ENCODE data around the gene PROSER3. TPM values are rescaled to one million over a fixed set of nuclear protein-coding genes. Genes with fewer than 3 reads are reported as not detected.

The PROSER3 gene
- total and polyA plus RNA-seq, 4 donors = 2.8 to 27.7 (median 11.5) TPM

DNA sequence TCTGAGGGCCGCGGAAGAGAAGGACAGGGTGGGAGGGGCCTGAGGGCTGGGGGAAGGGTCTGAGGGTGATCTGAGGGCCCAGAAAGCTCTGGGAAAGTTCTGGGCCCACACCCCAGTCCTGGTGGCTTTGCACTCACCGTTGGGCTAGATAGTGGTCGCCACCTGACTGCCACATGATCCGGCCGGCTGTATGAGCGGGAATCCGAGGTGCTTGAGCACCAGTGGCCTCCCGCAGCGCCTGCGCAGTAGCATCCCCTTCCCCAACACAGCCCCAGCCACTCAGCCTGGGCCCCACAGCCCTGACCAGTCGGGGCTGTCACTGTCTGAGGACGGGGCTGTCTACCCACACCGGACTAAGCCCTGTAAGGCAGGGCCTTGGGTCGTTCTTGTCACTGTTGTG lies 39.7 kb downstream of the PROSER3 start:
- Histone ChIP-seq H3K4me3 (ENCODE audit: low read depth, low read length) (no peak overlapping the region), H3K27me3 (ENCODE audit: control insufficient read depth, insufficient read depth, low read length) (peaks cover 10% of the 10 kb centered on the region), H3K36me3 (ENCODE audit: control insufficient read depth, insufficient read depth, low read length) (no peaks in the 10 kb centered on the region), H3K4me1 (ENCODE audit: control insufficient read depth, insufficient read depth, low read length) (peaks cover 13% of the 10 kb centered on the region), H3K9me3 (ENCODE audit: control insufficient read depth, insufficient read depth, low read length) (no peaks in the 10 kb centered on the region), H3K27ac (ENCODE audit: low read depth, low read length) (no peak overlapping the region)
- 2% methylated on average over 15 of the region's 15 CpGs for WGBS (ENCODE audit: insufficient coverage)
- peak in 2 of 6 donors; percentile 69 to 82 for DNase-seq (ENCODE audit: low read depth in 4 of 6, low spot score in 6 of 6)

DNA sequence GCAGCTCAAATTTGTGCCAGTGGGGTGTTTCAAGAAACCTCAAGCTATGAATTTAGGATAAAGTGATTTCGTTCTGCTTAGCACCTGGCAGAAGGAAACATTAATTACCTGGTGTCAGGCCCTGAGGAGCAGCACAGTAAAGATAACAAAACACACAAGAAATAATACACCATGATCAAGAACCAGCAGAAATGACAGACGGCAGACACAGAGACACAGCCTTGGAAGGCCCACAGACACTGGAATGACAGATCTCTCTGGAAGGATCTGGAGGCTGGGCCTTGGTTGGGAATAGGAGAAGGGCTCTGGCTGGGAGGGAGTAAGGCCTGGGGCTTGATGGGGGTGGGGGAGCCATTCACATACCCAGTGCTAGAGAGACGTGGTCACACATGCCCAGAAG lies 43.9 kb downstream of the PROSER3 start:
- H3K4me1 ChIP-seq (ENCODE audit: control insufficient read depth, insufficient read depth, low read length) = peaks cover 10% of the 10 kb centered on the region
- WGBS (ENCODE audit: insufficient coverage) = 67% methylated on average over 2 of the region's 3 CpGs
- H3K27ac ChIP-seq (ENCODE audit: low read depth, low read length) = no peak overlapping the region
- peaks cover 7% of the 10 kb centered on the region for H3K27me3 ChIP-seq (ENCODE audit: control insufficient read depth, insufficient read depth, low read length)
- no peak overlapping the region for H3K4me3 ChIP-seq (ENCODE audit: low read depth, low read length)
- DNase-seq (ENCODE audit: low read depth in 4 of 6, low spot score in 6 of 6) = no peak
- no peaks in the 10 kb centered on the region for H3K9me3 ChIP-seq (ENCODE audit: control insufficient read depth, insufficient read depth, low read length)
- H3K36me3 ChIP-seq (ENCODE audit: control insufficient read depth, insufficient read depth, low read length) = no peaks in the 10 kb centered on the region

DNA sequence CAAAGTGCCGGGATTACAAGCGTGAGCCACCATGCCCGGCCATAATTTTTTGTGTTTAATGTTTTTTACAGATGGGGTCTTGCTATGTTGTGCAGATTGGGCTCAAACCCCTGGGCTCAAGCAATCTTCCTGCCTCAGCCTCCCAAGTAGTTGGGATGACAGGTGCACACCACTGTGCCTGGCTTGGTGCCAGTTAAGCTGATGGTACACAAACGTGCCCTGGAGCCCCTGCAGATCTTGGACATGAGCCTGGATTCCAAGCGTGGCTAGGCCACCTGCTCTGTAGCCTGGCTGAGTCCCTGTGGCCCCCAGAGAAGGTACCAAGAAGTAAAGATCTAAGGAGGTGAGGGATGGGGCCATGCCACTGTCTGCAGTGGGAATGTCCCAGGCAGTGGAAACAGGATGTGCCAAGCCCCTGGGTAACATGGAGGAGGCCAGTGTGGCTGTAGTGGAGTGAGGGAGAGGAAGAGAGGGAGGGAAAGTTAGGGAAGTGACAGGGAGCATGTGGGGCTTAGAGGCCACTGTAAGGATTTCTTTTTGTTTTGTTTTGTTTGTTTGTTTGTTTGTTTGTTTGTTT lies 47.6 kb downstream of the PROSER3 start:
- WGBS (ENCODE audit: insufficient coverage) = 68% methylated on average over 4 of the region's 5 CpGs
- no peak overlapping the region for H3K27ac ChIP-seq (ENCODE audit: low read depth, low read length)
- no peaks in the 10 kb centered on the region for H3K4me1 ChIP-seq (ENCODE audit: control insufficient read depth, insufficient read depth, low read length)
- no peak for DNase-seq (ENCODE audit: low read depth in 4 of 6, low spot score in 6 of 6)
- no peaks in the 10 kb centered on the region for H3K27me3 ChIP-seq (ENCODE audit: control insufficient read depth, insufficient read depth, low read length)
- H3K9me3 ChIP-seq (ENCODE audit: control insufficient read depth, insufficient read depth, low read length) = no peaks in the 10 kb centered on the region
- no peaks in the 10 kb centered on the region for H3K36me3 ChIP-seq (ENCODE audit: control insufficient read depth, insufficient read depth, low read length)
- H3K4me3 ChIP-seq (ENCODE audit: low read depth, low read length) = no peak overlapping the region

DNA sequence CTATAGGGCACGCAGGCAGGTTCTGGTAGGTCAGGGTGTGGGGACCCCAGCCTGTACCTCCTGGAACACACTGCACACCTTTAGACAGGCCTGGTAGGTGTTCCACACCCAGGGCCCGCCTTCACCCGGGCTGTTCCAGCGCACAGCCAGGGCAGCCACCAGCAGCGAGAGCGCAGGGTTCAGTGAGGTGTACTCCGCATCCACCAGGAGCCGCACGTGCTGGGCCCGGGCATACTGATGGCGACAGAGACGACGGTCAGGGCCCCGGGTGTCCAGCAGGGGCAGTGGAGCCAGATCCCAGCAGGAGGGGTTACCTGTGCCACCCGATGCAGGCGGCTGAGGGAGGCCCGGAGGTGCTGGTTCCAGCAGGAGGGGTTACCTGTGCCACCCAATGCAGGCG lies 48.6 kb downstream of the PROSER3 start:
- no peaks in the 10 kb centered on the region for H3K9me3 ChIP-seq (ENCODE audit: control insufficient read depth, insufficient read depth, low read length)
- WGBS (ENCODE audit: insufficient coverage) = 81% methylated on average over 18 of the region's 18 CpGs
- no peak overlapping the region for H3K27ac ChIP-seq (ENCODE audit: low read depth, low read length)
- H3K4me1 ChIP-seq (ENCODE audit: control insufficient read depth, insufficient read depth, low read length) = no peaks in the 10 kb centered on the region
- H3K4me3 ChIP-seq (ENCODE audit: low read depth, low read length) = no peak overlapping the region
- no peak for DNase-seq (ENCODE audit: low read depth in 4 of 6, low spot score in 6 of 6)
- H3K36me3 ChIP-seq (ENCODE audit: control insufficient read depth, insufficient read depth, low read length) = no peaks in the 10 kb centered on the region
- H3K27me3 ChIP-seq (ENCODE audit: control insufficient read depth, insufficient read depth, low read length) = no peaks in the 10 kb centered on the region

DNA sequence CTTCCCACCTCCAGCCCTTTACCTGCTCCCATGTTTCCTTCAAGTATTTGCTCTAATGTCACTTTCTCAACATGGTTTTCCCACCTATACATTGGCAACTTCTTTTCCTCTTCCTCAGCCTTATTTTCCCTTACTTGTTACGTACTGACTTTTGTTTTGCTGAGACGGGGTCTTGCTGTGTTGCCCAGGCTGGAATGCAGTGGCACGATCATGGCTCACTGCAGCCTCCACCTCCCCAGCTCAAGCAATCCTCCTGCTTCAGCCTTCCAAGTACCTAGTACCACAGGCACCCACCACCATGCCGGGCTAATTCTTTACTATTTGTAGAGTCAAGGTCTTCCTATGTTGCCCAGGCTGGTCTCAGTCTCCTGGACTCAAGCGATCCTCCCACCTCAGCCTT lies 49.7 kb downstream of the PROSER3 start:
- Histone ChIP-seq H3K36me3 (ENCODE audit: control insufficient read depth, insufficient read depth, low read length) (no peaks in the 10 kb centered on the region), H3K4me3 (ENCODE audit: low read depth, low read length) (no peak overlapping the region), H3K9me3 (ENCODE audit: control insufficient read depth, insufficient read depth, low read length) (no peaks in the 10 kb centered on the region), H3K27me3 (ENCODE audit: control insufficient read depth, insufficient read depth, low read length) (no peaks in the 10 kb centered on the region), H3K4me1 (ENCODE audit: control insufficient read depth, insufficient read depth, low read length) (no peaks in the 10 kb centered on the region), H3K27ac (ENCODE audit: low read depth, low read length) (no peak overlapping the region)
- WGBS (ENCODE audit: insufficient coverage) = 94% methylated on average over 3 of the region's 5 CpGs
- no peak for DNase-seq (ENCODE audit: low read depth in 4 of 6, low spot score in 6 of 6)

DNA sequence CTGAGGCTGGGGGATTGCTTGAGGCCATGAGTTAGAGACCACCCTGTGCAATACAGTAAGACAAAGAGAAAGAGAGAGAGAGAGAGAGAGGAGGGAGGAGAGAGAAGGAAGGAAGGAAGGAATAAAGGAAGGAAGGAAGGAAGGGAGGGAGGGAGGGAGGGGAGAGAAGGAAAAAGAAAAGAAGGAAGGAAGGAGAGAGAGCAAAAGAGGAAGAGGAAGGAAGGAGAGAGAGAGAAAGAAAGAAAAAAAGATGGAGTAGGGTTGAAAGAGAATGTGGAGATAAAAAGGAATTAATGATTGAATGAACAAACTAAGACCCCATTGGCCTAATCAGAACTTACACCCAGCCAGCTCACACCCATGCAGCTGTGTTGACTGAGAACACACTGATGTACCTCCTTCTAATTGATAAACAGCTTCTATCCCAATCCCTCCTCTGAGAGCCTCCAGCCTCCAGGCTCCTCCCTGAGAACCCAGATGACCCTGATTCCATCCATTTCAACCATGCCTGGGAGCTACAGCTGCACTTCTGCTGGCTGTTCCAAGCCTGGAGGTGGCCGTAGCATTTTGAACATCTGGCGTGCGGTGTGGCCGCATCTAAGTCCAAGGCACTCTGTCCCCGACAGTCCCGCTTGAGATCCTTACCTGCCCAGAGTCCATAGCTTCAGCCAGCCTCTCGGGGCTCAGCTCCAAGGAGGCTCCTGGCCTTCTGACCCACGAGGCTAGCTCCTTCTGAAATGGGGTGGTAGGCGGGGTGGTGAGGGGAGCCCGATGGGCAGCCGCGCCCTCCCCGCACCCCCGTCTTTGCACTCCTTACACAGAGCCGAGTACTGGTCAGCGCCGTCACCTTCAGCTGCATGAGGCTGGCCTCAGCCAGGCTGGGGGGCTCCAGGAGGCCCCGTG lies 53.6 kb downstream of the PROSER3 start:
- Histone ChIP-seq H3K36me3 (ENCODE audit: control insufficient read depth, insufficient read depth, low read length) (no peaks in the 10 kb centered on the region), H3K9me3 (ENCODE audit: control insufficient read depth, insufficient read depth, low read length) (no peaks in the 10 kb centered on the region), H3K27ac (ENCODE audit: low read depth, low read length) (no peak overlapping the region), H3K4me1 (ENCODE audit: control insufficient read depth, insufficient read depth, low read length) (no peaks in the 10 kb centered on the region), H3K4me3 (ENCODE audit: low read depth, low read length) (no peak overlapping the region), H3K27me3 (ENCODE audit: control insufficient read depth, insufficient read depth, low read length) (no peaks in the 10 kb centered on the region)
- DNase-seq (ENCODE audit: low read depth in 4 of 6, low spot score in 6 of 6) = no peak
- 76% methylated on average over 16 of the region's 18 CpGs for WGBS (ENCODE audit: insufficient coverage)

DNA sequence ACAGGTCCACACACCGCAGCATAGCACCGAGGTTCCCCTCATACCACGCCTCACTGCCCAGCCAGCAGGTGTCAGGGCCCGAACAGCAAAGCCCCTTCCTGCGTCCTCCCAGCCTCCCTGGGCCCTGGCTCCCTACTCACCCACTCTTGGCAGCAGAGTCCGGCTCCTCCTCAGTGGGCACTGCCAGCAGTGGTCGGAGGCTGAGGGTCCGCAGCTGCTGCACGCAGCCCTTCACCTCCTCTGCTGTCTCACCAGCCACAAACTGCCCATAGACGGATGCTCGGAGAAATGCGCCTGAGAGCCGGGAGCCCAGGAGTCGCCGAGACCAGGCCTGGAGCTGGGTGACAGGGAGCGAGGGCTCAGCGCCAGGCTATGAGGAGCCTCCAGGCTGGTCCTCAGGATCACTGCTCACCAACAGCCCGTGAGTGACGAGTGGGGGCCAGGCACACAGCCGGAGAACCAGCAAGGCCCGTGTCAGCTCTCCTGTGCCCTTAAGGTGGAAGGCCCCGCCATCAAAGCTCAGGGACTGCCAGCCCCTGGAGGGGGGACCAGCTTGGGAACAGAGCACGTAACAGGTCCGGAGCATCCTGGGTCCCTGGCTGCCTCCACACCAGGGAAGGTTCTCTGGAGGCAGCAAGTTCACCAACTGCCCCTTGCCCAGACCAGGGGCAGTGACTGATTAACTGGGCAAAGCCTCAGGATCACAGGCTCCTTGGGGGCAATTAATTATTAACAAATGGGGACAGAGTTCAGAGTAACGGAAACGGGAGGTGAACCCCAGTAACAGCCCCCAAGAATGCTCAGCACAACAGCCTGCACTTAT lies 54.5 kb downstream of the PROSER3 start, which contains the start of gene PRODH2:
PRODH2 (minus strand) TSS at position 626 of the 823 bp plus-strand sequence; CDS start at position 586, 40 bp downstream.
- H3K4me3 ChIP-seq (ENCODE audit: low read depth, low read length) = no peak within 1 kb of the TSS
- WGBS (ENCODE audit: insufficient coverage) = 72% methylated on average over 24 of the region's 26 CpGs
- no peaks in the 10 kb centered on the region for H3K27me3 ChIP-seq (ENCODE audit: control insufficient read depth, insufficient read depth, low read length)
- H3K9me3 ChIP-seq (ENCODE audit: control insufficient read depth, insufficient read depth, low read length) = no peaks in the 10 kb centered on the region
- DNase-seq (ENCODE audit: low read depth in 4 of 6, low spot score in 6 of 6) = no peak
- H3K4me1 ChIP-seq (ENCODE audit: control insufficient read depth, insufficient read depth, low read length) = no peaks in the 10 kb centered on the region
- H3K27ac ChIP-seq (ENCODE audit: low read depth, low read length) = no peak within 1 kb of the TSS
- H3K36me3 ChIP-seq (ENCODE audit: control insufficient read depth, insufficient read depth, low read length) = no peaks in the 10 kb centered on the region

DNA sequence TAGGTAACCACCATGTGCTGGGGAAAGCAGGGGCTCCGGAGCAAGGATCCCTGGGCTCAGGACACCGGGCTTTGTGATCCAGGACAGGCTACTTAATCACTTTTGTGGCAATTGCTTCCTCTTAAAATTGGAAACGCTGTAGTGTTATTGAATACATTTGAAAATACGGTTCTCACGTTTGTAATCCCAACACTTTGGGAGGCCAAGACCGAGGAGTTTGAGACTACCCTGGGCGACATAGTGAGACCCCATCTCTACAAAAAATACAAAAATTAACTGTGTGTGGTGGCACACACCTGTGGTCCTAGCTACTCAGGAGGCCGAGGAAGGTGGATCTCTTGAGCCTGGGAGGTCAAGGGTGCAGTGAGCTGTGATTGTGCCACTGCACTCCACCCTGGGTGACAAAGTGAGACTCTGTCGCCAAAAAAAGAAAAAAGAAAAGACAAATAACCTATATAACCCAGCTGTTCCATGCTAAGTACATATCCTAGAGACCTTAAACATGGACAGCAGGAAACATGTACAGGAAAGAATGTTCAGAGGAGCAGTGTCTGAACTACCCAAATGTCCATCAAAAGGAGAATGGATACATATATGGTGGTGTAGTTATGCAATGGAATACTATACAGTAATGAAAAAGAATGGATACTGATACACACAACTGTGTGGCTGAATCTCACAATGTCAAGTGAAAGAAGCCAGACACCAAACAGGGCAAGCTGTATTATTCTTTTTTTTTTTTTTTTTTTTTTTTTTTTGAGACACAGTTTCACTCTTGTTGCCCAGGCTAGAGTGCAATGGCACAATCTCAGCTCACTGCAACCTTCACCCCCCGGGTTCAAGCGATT lies 55.3 kb downstream of the PROSER3 start:
- Histone ChIP-seq H3K4me1 (ENCODE audit: control insufficient read depth, insufficient read depth, low read length) (no peaks in the 10 kb centered on the region), H3K27me3 (ENCODE audit: control insufficient read depth, insufficient read depth, low read length) (no peaks in the 10 kb centered on the region), H3K36me3 (ENCODE audit: control insufficient read depth, insufficient read depth, low read length) (no peaks in the 10 kb centered on the region), H3K4me3 (ENCODE audit: low read depth, low read length) (no peak overlapping the region), H3K27ac (ENCODE audit: low read depth, low read length) (no peak overlapping the region), H3K9me3 (ENCODE audit: control insufficient read depth, insufficient read depth, low read length) (no peaks in the 10 kb centered on the region)
- no peak for DNase-seq (ENCODE audit: low read depth in 4 of 6, low spot score in 6 of 6)
- WGBS (ENCODE audit: insufficient coverage) = 79% methylated on average over 2 of the region's 11 CpGs

DNA sequence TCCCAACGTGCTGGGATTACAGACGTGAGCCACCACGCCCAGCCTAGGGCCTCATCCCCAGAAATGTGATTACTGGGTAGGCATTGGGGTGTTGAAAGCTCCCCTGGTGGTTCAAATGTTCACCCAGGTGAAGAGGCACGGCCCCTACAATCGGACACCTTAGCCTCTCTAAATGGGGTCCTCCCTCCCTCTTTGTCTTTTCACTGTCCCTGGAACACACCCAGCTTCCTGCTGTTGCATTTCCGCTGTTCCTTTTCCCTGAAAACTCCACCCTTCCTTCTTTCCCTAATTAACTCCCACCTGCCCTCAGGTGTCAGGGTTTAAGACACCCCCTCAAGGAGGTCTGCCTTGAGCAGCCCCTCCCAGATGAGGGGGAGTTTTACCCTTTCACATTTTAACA lies 58.3 kb downstream of the PROSER3 start:
- no peak for DNase-seq (ENCODE audit: low read depth in 4 of 6, low spot score in 6 of 6)
- Histone ChIP-seq H3K27ac (ENCODE audit: low read depth, low read length) (no peak overlapping the region), H3K27me3 (ENCODE audit: control insufficient read depth, insufficient read depth, low read length) (no peaks in the 10 kb centered on the region), H3K4me1 (ENCODE audit: control insufficient read depth, insufficient read depth, low read length) (no peaks in the 10 kb centered on the region), H3K9me3 (ENCODE audit: control insufficient read depth, insufficient read depth, low read length) (no peaks in the 10 kb centered on the region), H3K36me3 (ENCODE audit: control insufficient read depth, insufficient read depth, low read length) (no peaks in the 10 kb centered on the region), H3K4me3 (ENCODE audit: low read depth, low read length) (no peak overlapping the region)
- 22% methylated on average over 3 of the region's 6 CpGs for WGBS (ENCODE audit: insufficient coverage)

All from spinal cord (tissue), 10 donors.